ENCODE results near the gene RAB5IF. TPM values are rescaled to one million over a fixed set of nuclear protein-coding genes. Genes with fewer than 3 reads are reported as not detected.

Gene RAB5IF
- total and polyA plus RNA-seq, 2 of the 13 experiments (the other 11 are each of a cell fraction or from before 2014, with no cell fraction given) = 261 to 305 TPM

GRCh38 chr20:36571564-36572504 lies 33.7 kb upstream of the RAB5IF start (continued):
- TF ChIP-seq MAZ (IDR thresholded peaks at IDR 0.05; ENCODE audit: borderline replicate concordance, low read depth, low read length) = no peak
- TF ChIP-seq MAZ (CRISPR knock-in tag; IDR thresholded peaks at IDR 0.05; ENCODE audit: low read depth) = no peak
- no peak for TF ChIP-seq ESRRA (CRISPR knock-in tag; IDR thresholded peaks at IDR 0.05; ENCODE audit: low read depth)
- no peak for TF ChIP-seq THAP7 (CRISPR knock-in tag; IDR thresholded peaks at IDR 0.05)
- TF ChIP-seq MTA1 (CRISPR knock-in tag; IDR thresholded peaks at IDR 0.05; ENCODE audit: borderline replicate concordance) = peak; percentile 65; the same call in 1 of the 2 replicates
- peak; percentile 29; the same call in 1 of the 2 replicates for TF ChIP-seq PAXIP1 (CRISPR knock-in tag; conservative IDR thresholded peaks at IDR 0.05)
- peak; percentile 7; the same call in 1 of the 2 replicates for TF ChIP-seq STAG1 (CRISPR knock-in tag; IDR thresholded peaks at IDR 0.05)
- TF ChIP-seq RFXAP (CRISPR knock-in tag; IDR thresholded peaks at IDR 0.05; ENCODE audit: borderline replicate concordance) = no peak
- no peak for TF ChIP-seq SKIL (CRISPR knock-in tag; IDR thresholded peaks at IDR 0.05; ENCODE audit: borderline replicate concordance)
- no peak for TF ChIP-seq TMF1 (CRISPR knock-in tag; IDR thresholded peaks at IDR 0.05; ENCODE audit: low read depth)
- TF ChIP-seq NFAT5 (CRISPR knock-in tag; IDR thresholded peaks at IDR 0.05) = no peak
- no peak for TF ChIP-seq ZNF564 (CRISPR knock-in tag; IDR thresholded peaks at IDR 0.05)
- TF ChIP-seq ZIK1 (CRISPR knock-in tag; IDR thresholded peaks at IDR 0.05; ENCODE audit: borderline replicate concordance, low read depth) = 0 out of 2 replicates have a peak, but pooled peaks have one; percentile 37

Data from HepG2 (cell line).